ENCODE data around the gene CDK3.
"Not testable (repeated sequence)": the region's sequence is repeated elsewhere in the genome, so short reads cannot be mapped to it uniquely, and the experiment has no call there.

CDK3 gene

DNA sequence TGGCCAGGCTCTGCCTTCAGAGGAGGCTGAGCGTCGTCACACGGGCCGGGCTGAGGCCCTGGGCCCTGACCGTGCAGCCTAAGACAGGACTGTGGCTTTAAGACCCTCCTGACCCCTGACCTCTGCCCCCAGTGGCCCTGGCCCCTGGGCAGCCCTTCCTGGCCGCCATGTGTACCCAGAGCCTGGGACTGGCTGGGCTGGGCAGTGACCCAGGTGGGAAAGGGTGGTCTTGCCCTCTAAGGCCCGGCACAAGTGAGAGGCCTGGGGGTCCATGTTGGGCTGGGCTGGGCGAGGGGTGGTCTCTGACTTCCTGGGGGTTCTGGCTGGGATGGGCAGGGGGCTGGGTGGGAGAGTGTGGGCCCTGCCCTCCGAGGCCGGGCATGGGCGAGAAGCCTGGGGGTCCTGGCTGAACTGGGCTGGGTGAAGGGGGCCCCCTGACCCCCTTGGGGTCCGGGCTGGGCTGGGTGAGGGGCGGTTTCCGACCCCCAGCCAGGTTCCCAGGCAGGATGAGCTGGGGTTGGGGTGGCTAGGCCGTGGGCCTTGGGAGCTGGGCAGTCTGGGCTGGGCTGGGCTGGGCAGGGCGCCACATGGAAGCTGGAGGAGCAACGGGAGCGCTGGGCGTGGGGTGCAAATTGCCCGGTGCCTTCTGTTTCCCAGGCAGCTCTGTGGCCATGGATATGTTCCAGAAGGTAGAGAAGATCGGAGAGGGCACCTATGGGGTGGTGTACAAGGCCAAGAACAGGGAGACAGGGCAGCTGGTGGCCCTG lies at the start of gene CDK3:
Gene CDK3, plus strand, starts transcription at position 101 of the 767 bp plus-strand sequence. Its CDS starts 571 bp downstream, at position 672.
- no peaks in the 10 kb centered on the region for H3K27me3 ChIP-seq (ENCODE audit: control insufficient read depth, insufficient read depth, low read length)
- no peaks in the 10 kb centered on the region for H3K9me3 ChIP-seq (ENCODE audit: control insufficient read depth, low read length)
- no peak within 1 kb of the TSS for H3K9ac ChIP-seq (ENCODE audit: low read length)
- no peaks in the 10 kb centered on the region for H3K36me3 ChIP-seq (ENCODE audit: control insufficient read depth, insufficient read depth, low read length)
- peaks cover 74% of the 10 kb centered on the region for H3K4me1 ChIP-seq (ENCODE audit: control insufficient read depth, insufficient read depth, low read length)
- no peak within 1 kb of the TSS for H3K4me3 ChIP-seq (ENCODE audit: low read length)

- H3K36me3 ChIP-seq (ENCODE audit: control insufficient read depth, insufficient read depth, low read length), result peaks cover 30% of the 10 kb centered on the region
Measured at GRCh38 chr17:75950855-75951554, 49.6 kb upstream of the CDK3 start.

GRCh38 chr17:75959051-75959838 lies 41.4 kb upstream of the CDK3 start:
- H3K36me3 ChIP-seq (ENCODE audit: control insufficient read depth, insufficient read depth, low read length), result peaks cover 13% of the 10 kb centered on the region
- H3K9me3 ChIP-seq (ENCODE audit: control insufficient read depth, low read length), result no peaks in the 10 kb centered on the region
- no peak overlapping the region for H3K4me3 ChIP-seq (ENCODE audit: low read length)
- H3K4me1 ChIP-seq (ENCODE audit: control insufficient read depth, insufficient read depth, low read length), result peaks cover 24% of the 10 kb centered on the region
- H3K9ac ChIP-seq (ENCODE audit: low read length), result no peak overlapping the region
- H3K27me3 ChIP-seq (ENCODE audit: control insufficient read depth, insufficient read depth, low read length), result no peaks in the 10 kb centered on the region

More at GRCh38 chr17:75950855-75951554, 49.6 kb upstream of the CDK3 start:
- Histone ChIP-seq H3K27me3 (ENCODE audit: control insufficient read depth, insufficient read depth, low read length) (no peaks in the 10 kb centered on the region), H3K9me3 (ENCODE audit: control insufficient read depth, low read length) (no peaks in the 10 kb centered on the region), H3K4me1 (ENCODE audit: control insufficient read depth, insufficient read depth, low read length) (no peaks in the 10 kb centered on the region), H3K4me3 (ENCODE audit: low read length) (no peak overlapping the region), H3K9ac (ENCODE audit: low read length) (no peak overlapping the region)

- Histone ChIP-seq H3K36me3 (ENCODE audit: control insufficient read depth, insufficient read depth, low read length) (peaks cover 13% of the 10 kb centered on the region), H3K9ac (ENCODE audit: low read length) (no peak overlapping the region)
Measured at GRCh38 chr17:75959839-75960511, 40.7 kb upstream of the CDK3 start.

DNA sequence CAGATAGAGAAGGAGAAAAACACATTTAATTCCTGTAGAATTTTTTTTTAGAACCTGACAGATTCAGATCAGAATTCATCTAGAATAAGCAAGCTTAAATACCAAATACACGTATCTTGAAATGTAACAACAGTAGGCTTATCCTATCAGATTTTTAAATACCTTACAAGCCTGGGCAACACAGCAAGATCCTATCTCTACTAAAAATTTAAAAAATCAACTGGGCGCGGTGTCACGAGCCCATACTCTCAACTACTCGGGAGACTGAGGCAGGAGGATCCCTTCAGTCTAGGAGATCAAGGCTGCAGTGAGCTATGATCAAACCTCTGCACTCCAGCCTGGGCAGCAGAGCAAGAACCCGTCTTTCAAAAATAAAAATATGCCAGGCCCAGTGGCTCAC lies 35.2 kb upstream of the CDK3 start:
- Histone ChIP-seq H3K9me3 (ENCODE audit: control insufficient read depth, low read length) (no peaks in the 10 kb centered on the region), H3K36me3 (ENCODE audit: control insufficient read depth, insufficient read depth, low read length) (no peaks in the 10 kb centered on the region), H3K4me1 (ENCODE audit: control insufficient read depth, insufficient read depth, low read length) (peaks cover 15% of the 10 kb centered on the region), H3K4me3 (ENCODE audit: low read length) (no peak overlapping the region), H3K27me3 (ENCODE audit: control insufficient read depth, insufficient read depth, low read length) (no peaks in the 10 kb centered on the region), H3K9ac (ENCODE audit: low read length) (no peak overlapping the region)

More at GRCh38 chr17:75959839-75960511, 40.7 kb upstream of the CDK3 start:
- Histone ChIP-seq H3K9me3 (ENCODE audit: control insufficient read depth, low read length) (no peaks in the 10 kb centered on the region), H3K27me3 (ENCODE audit: control insufficient read depth, insufficient read depth, low read length) (no peaks in the 10 kb centered on the region), H3K4me3 (ENCODE audit: low read length) (no peak overlapping the region), H3K4me1 (ENCODE audit: control insufficient read depth, insufficient read depth, low read length) (peaks cover 24% of the 10 kb centered on the region)

DNA sequence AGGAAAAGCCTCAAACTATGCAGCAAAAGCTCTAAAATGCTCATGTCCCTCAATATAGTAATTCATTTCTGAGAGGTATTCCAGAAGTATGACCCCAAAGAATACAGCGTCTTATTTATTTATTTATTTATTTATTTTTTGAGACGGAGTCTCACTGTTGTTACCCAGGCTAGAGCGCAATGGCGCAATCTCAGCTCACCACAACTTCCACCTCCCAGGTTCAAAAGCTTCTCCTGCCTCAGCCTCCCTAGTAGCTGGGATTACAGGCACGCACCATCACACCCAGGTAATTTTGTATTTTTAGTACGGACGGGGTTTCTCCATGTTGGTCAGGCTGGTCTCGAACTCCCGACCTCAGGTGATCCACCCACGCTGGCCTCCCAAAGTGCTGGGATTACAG lies 31.6 kb upstream of the CDK3 start:
- not testable (repeated sequence) for H3K9me3 ChIP-seq (ENCODE audit: control insufficient read depth, low read length); H3K27me3 ChIP-seq (ENCODE audit: control insufficient read depth, insufficient read depth, low read length); H3K4me3 ChIP-seq (ENCODE audit: low read length); H3K9ac ChIP-seq (ENCODE audit: low read length); H3K36me3 ChIP-seq (ENCODE audit: control insufficient read depth, insufficient read depth, low read length)
- peaks cover 17% of the 10 kb centered on the region for H3K4me1 ChIP-seq (ENCODE audit: control insufficient read depth, insufficient read depth, low read length)

- Histone ChIP-seq H3K27me3 (ENCODE audit: control insufficient read depth, insufficient read depth, low read length) (no peaks in the 10 kb centered on the region), H3K9ac (ENCODE audit: low read length) (no peak overlapping the region), H3K4me3 (ENCODE audit: low read length) (no peak overlapping the region), H3K4me1 (ENCODE audit: control insufficient read depth, insufficient read depth, low read length) (peaks cover 21% of the 10 kb centered on the region), H3K9me3 (ENCODE audit: control insufficient read depth, low read length) (no peaks in the 10 kb centered on the region), H3K36me3 (ENCODE audit: control insufficient read depth, insufficient read depth, low read length) (no peaks in the 10 kb centered on the region)
Measured at GRCh38 chr17:75970011-75970523, 30.6 kb upstream of the CDK3 start.

GRCh38 chr17:75970626-75971025 lies 30.0 kb upstream of the CDK3 start:
- H3K4me1 ChIP-seq (ENCODE audit: control insufficient read depth, insufficient read depth, low read length), result peaks cover 27% of the 10 kb centered on the region
- H3K4me3 ChIP-seq (ENCODE audit: low read length), result no peak overlapping the region
- H3K27me3 ChIP-seq (ENCODE audit: control insufficient read depth, insufficient read depth, low read length), result no peaks in the 10 kb centered on the region
- no peaks in the 10 kb centered on the region for H3K36me3 ChIP-seq (ENCODE audit: control insufficient read depth, insufficient read depth, low read length)
- no peak overlapping the region for H3K9ac ChIP-seq (ENCODE audit: low read length)
- H3K9me3 ChIP-seq (ENCODE audit: control insufficient read depth, low read length), result no peaks in the 10 kb centered on the region

DNA sequence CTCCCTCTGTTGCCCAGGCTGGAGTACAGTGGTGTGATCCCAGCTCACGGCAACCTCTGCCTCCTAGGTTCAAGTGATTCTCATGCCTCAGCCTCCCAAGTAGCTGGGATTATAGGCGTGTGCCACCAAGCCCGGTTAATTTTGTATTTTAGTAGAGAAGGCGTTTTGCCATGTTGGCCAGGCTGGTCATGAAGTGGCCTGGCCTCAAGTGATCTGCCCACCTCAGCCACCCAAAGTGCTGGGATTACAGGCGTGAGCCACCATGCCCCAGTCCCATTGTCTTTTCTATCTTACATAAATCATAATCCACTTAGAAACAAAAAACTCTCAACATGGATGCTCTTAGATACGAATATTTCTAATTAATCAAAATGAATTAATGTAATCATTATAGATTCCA lies 25.5 kb upstream of the CDK3 start:
- not testable (repeated sequence) for H3K27me3 ChIP-seq (ENCODE audit: control insufficient read depth, insufficient read depth, low read length); H3K9me3 ChIP-seq (ENCODE audit: control insufficient read depth, low read length); H3K36me3 ChIP-seq (ENCODE audit: control insufficient read depth, insufficient read depth, low read length); H3K4me3 ChIP-seq (ENCODE audit: low read length)
- Histone ChIP-seq H3K9ac (ENCODE audit: low read length) (peak overlapping the region; percentile 32), H3K4me1 (ENCODE audit: control insufficient read depth, insufficient read depth, low read length) (peaks cover 23% of the 10 kb centered on the region)

DNA sequence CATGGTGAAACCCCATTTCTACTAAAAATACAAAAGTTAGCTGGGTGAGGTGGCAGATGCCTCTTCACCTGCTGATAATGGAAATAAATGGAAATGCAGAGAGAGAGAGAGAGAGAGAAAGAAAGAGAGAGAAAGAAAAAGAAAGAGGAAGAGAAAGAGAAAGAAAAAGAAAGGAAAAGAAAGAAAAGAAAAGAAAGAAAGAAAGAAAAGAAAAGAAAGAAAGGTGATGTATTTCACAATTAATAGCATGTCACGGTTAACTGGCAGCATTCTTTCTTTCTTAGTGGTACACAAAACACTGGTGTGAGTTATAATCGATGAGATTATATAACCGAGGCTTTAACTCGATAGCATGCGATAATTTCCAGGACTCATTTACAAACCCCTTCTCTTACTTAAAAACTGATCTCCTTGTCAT lies 24.9 kb upstream of the CDK3 start:
- no peaks in the 10 kb centered on the region for H3K36me3 ChIP-seq (ENCODE audit: control insufficient read depth, insufficient read depth, low read length)
- H3K27me3 ChIP-seq (ENCODE audit: control insufficient read depth, insufficient read depth, low read length), result no peaks in the 10 kb centered on the region
- H3K4me3 ChIP-seq (ENCODE audit: low read length), result no peak overlapping the region
- no peaks in the 10 kb centered on the region for H3K9me3 ChIP-seq (ENCODE audit: control insufficient read depth, low read length)
- H3K9ac ChIP-seq (ENCODE audit: low read length), result peak overlapping the region; percentile 32
- peaks cover 17% of the 10 kb centered on the region for H3K4me1 ChIP-seq (ENCODE audit: control insufficient read depth, insufficient read depth, low read length)

DNA sequence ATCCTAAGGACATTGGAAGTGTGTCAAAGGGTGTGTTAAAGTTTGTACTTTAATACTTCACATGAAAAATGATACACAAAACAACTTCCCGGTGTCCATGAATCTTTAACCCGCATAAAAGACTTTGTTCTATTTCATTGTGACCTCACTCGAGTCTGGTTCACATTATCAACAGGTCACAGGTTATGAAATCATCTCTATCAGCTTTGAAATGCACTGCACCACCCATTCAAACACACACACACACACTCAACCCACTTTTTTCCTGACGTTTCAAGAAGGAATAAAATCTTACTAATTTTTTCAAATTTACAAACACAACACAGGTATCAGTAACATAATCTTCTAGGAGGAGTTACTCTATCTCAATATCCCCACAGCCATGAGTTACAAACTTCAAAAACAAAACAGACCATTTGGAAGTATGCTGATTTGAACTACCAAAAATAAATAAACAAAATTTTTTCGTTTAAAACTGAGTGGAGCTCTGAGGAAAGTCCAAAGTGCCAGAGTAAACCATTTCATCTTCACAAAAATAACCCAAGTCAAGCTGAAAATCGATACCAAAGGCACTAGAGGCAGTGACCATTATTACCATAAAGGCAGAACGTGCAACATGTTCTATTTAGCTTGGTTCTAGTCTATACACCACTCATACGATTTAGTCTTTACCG lies 24.3 kb upstream of the CDK3 start:
- Histone ChIP-seq H3K4me1 (ENCODE audit: control insufficient read depth, insufficient read depth, low read length) (peaks cover 16% of the 10 kb centered on the region), H3K27me3 (ENCODE audit: control insufficient read depth, insufficient read depth, low read length) (no peaks in the 10 kb centered on the region), H3K9ac (ENCODE audit: low read length) (peak overlapping the region; percentile 32), H3K4me3 (ENCODE audit: low read length) (no peak overlapping the region), H3K9me3 (ENCODE audit: control insufficient read depth, low read length) (no peaks in the 10 kb centered on the region), H3K36me3 (ENCODE audit: control insufficient read depth, insufficient read depth, low read length) (no peaks in the 10 kb centered on the region)

All from mucosa of stomach (tissue), 1 donor.